Thyroid gland (tissue), 4 donors: Measurements from ENCODE around the gene KRTAP6-1.

ENCODE experiments used
- POLR2A ChIP-seq, 2 donors: fragments of 450-650 bp; IDR thresholded peaks; one replicate each; pipeline ENCODE4 v1.6.1; 2017; ENCODE audit warnings: antibody characterized with exemption in 2 of 2, mild to moderate bottlenecking in 2 of 2, moderate library complexity in 1 of 2
- TF ChIP-seq, protein P1 (sequence below), 6 experiments: fragments of 200-600 bp in 3 of 6; fragments of 450-650 bp in 3 of 6; sonication (generic) in 3 of 6; IDR thresholded peaks; one replicate each; pipeline ENCODE4 v1.5.1; 2016 to 2019; ENCODE audit warnings: antibody characterized with exemption in 6 of 6, mild to moderate bottlenecking in 2 of 6, inconsistent platforms in 1 of 6, moderate library complexity in 1 of 6

DNA sequence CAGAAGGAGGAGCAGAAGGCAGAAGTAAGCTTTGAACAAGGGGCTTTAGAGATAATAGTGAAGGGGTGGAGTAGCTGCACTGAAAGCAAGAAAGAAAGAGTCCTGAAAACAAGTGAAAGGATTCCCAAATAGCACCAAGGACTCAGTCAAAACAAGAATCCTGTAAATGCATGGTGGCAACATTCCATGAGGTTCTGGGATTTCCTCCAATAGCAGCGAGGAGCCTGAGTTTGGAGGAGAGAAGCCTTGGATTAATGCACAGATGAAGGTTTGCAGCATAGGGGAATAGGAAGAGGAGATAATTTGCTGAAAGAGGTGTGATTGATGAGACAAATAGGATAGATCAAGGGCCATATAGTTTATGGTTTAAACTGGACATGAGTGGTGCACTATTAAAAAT is 34.4 kb downstream of the KRTAP6-1 start:
- TF ChIP-seq, protein P1, sequence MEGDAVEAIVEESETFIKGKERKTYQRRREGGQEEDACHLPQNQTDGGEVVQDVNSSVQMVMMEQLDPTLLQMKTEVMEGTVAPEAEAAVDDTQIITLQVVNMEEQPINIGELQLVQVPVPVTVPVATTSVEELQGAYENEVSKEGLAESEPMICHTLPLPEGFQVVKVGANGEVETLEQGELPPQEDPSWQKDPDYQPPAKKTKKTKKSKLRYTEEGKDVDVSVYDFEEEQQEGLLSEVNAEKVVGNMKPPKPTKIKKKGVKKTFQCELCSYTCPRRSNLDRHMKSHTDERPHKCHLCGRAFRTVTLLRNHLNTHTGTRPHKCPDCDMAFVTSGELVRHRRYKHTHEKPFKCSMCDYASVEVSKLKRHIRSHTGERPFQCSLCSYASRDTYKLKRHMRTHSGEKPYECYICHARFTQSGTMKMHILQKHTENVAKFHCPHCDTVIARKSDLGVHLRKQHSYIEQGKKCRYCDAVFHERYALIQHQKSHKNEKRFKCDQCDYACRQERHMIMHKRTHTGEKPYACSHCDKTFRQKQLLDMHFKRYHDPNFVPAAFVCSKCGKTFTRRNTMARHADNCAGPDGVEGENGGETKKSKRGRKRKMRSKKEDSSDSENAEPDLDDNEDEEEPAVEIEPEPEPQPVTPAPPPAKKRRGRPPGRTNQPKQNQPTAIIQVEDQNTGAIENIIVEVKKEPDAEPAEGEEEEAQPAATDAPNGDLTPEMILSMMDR (IDR thresholded peaks at IDR 0.05), result no peak
- TF ChIP-seq POLR2A (IDR thresholded peaks at IDR 0.05), result no peak
